Gastrocnemius medialis (tissue), 4 donors: ENCODE results near the gene LRRN2.

ENCODE experiments used
- POLR2A ChIP-seq, 2 donors: fragments of 450-650 bp; IDR thresholded peaks; one replicate each; pipeline ENCODE4 v1.6.1; 2017; ENCODE audit warnings: antibody characterized with exemption in 2 of 2, mild to moderate bottlenecking in 2 of 2, moderate library complexity in 2 of 2
- TF ChIP-seq, protein P1 (sequence below), 5 experiments: fragments of 450-650 bp in 3 of 5; fragments of 200-600 bp in 2 of 5; sonication (generic) in 2 of 5; IDR thresholded peaks in 4 of 5; conservative IDR thresholded peaks in 1 of 5; 1 replicate in 4 of 5; 2 replicates in 1 of 5; pipeline ENCODE4 v1.5.1; 2016 to 2019; ENCODE audit warnings: antibody characterized with exemption in 5 of 5, mild to moderate bottlenecking in 3 of 5, moderate library complexity in 3 of 5

DNA sequence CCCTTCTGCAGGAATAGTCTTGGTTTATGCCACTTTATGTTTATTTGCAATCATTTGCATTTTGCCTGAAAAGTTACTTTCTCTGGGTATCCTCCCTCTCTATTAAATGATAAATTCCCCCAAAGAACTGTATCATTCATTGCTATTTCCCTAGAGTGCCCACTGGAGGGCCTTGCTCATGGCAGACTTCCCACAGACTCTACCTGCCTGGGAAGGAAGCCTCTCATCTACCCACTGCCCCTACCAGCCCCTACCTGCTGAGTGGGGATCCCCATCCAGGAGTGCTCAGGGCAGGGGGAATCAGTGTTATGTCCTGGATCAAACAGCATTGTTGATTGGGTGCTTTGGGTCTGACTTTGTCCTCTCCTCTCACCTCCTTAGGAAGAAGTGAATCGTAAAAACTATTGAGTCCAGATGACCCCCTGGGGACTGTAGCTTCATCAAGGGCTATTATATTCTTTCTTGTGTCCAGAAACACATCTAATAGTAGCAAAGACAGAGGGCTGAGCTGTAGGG is 6.8 kb upstream of the LRRN2 start:
- TF ChIP-seq, protein P1, sequence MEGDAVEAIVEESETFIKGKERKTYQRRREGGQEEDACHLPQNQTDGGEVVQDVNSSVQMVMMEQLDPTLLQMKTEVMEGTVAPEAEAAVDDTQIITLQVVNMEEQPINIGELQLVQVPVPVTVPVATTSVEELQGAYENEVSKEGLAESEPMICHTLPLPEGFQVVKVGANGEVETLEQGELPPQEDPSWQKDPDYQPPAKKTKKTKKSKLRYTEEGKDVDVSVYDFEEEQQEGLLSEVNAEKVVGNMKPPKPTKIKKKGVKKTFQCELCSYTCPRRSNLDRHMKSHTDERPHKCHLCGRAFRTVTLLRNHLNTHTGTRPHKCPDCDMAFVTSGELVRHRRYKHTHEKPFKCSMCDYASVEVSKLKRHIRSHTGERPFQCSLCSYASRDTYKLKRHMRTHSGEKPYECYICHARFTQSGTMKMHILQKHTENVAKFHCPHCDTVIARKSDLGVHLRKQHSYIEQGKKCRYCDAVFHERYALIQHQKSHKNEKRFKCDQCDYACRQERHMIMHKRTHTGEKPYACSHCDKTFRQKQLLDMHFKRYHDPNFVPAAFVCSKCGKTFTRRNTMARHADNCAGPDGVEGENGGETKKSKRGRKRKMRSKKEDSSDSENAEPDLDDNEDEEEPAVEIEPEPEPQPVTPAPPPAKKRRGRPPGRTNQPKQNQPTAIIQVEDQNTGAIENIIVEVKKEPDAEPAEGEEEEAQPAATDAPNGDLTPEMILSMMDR (IDR thresholded peaks at IDR 0.05 in 4 of 5, conservative IDR thresholded peaks at IDR 0.05 in 1 of 5), result no peak
- no peak for TF ChIP-seq POLR2A (IDR thresholded peaks at IDR 0.05)
